Vagina (tissue), 2 donors: Measurements from ENCODE around the gene YTHDC2.

Experiments used
- POLR2A ChIP-seq, 2 donors: fragments of 450-650 bp; IDR thresholded peaks; one replicate each; pipeline ENCODE4 v1.6.1; 2017; ENCODE audit warnings: antibody characterized with exemption in 2 of 2, mild to moderate bottlenecking in 2 of 2, moderate library complexity in 2 of 2
- POLR2AphosphoS5 ChIP-seq, 2 donors: sonication (generic); formaldehyde crosslinking; IDR thresholded peaks; one replicate each; pipeline ENCODE4 v1.9.0; 2017; ENCODE audit warnings: antibody characterized with exemption in 2 of 2, mild to moderate bottlenecking in 2 of 2, low read depth in 1 of 2; ENCODE audit not compliant: insufficient read depth in 1 of 2
- TF ChIP-seq, protein P1 (sequence below), 3 experiments: fragments of 450-650 bp in 2 of 3; fragments of 200-600 bp in 1 of 3; sonication (generic) in 1 of 3; IDR thresholded peaks; one replicate each; pipeline ENCODE4 v1.5.1; 2017 to 2019; ENCODE audit warnings: antibody characterized with exemption in 3 of 3, mild to moderate bottlenecking in 2 of 3, moderate library complexity in 2 of 3

DNA sequence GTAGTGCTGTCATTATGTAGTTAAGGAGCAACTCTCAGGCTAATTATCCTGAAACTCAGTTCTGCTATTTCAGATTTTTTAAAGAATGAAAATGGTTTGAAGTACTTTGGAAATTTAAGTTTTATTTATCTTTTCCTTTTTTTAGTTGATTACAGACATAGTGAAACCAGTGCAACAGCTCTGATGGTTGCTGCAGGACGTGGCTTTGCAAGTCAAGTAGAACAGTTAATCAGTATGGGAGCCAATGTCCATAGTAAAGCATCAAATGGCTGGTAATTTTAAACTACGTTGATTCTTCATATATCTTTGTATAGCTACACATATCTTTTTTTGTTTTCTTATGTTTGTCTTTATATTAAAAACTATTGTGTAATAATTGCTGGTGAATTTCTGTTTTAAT lies 34.9 kb downstream of the YTHDC2 start:
- TF ChIP-seq, protein P1, sequence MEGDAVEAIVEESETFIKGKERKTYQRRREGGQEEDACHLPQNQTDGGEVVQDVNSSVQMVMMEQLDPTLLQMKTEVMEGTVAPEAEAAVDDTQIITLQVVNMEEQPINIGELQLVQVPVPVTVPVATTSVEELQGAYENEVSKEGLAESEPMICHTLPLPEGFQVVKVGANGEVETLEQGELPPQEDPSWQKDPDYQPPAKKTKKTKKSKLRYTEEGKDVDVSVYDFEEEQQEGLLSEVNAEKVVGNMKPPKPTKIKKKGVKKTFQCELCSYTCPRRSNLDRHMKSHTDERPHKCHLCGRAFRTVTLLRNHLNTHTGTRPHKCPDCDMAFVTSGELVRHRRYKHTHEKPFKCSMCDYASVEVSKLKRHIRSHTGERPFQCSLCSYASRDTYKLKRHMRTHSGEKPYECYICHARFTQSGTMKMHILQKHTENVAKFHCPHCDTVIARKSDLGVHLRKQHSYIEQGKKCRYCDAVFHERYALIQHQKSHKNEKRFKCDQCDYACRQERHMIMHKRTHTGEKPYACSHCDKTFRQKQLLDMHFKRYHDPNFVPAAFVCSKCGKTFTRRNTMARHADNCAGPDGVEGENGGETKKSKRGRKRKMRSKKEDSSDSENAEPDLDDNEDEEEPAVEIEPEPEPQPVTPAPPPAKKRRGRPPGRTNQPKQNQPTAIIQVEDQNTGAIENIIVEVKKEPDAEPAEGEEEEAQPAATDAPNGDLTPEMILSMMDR (IDR thresholded peaks at IDR 0.05), result no peak
- TF ChIP-seq POLR2A (IDR thresholded peaks at IDR 0.05) (no peak), POLR2AphosphoS5 (IDR thresholded peaks at IDR 0.05; ENCODE audit: insufficient read depth in 1 of 2, low read depth in 1 of 2) (no peak)
